Activated CD4-positive, alpha-beta memory T cell treated with anti-CD3 and anti-CD28 coated beads for 36 hours (primary cell): ENCODE results near the gene TTC31. TPM values are rescaled to one million over a fixed set of nuclear protein-coding genes. Genes with fewer than 3 reads are reported as not detected.

Experiments used
- CTCF ChIA-PET: fragments of 350-600 bp; sonication (Branson Sonifier 250); formaldehyde crosslinking; loops from one replicate; lab custom pipeline; 2021; ENCODE audit warnings: antibody characterized with exemption, inconsistent platforms; lab: Charles Lee
- POLR2A ChIA-PET: fragments of 350-600 bp; sonication (Branson Sonifier 250); formaldehyde crosslinking; loops from one replicate; lab custom pipeline; 2021; ENCODE audit warnings: antibody characterized with exemption; lab: Charles Lee
- DNase-seq: peaks from one replicate; pipeline ENCODE4 v3.0.0-alpha.2; 2020
- H3K27ac Mint-ChIP-seq: one replicate; pipeline ENCODE4 v1.8.0; 2021; ENCODE audit warnings: mixed read lengths
- H3K27me3 Mint-ChIP-seq: one replicate; pipeline ENCODE4 v1.8.0; 2021; ENCODE audit warnings: mixed read lengths
- H3K36me3 Mint-ChIP-seq: one replicate; pipeline ENCODE4 v1.8.0; 2021; ENCODE audit warnings: mixed read lengths
- H3K4me1 Mint-ChIP-seq: one replicate; pipeline ENCODE4 v1.8.0; 2021; ENCODE audit warnings: low read depth, mixed read lengths
- H3K4me3 Mint-ChIP-seq: one replicate; pipeline ENCODE4 v1.8.0; 2021; ENCODE audit warnings: mild to moderate bottlenecking, mixed read lengths
- H3K9me3 Mint-ChIP-seq: one replicate; pipeline ENCODE4 v1.8.0; 2021; ENCODE audit warnings: mixed read lengths
- intact Hi-C: fragments of 100-400 bp; cut with micrococcal nuclease; formaldehyde crosslinking; loops from one replicate; pipeline ENCODE4 v1.15.1; 2023
- total RNA-seq, 2 experiments: library from RNA; stranded (reverse); gene quantifications; one replicate each; pipeline ENCODE4 v1.2.3, GENCODE V29; 2021

TTC31 gene
- total RNA-seq, 2 experiments from 2014 or later = 27.3 to 29.1 TPM

GRCh38 chr2:74522516-74522915 is 39.6 kb downstream of the TTC31 start:
- ChIA-PET POLR2A (no interaction called here), CTCF (interaction anchor here (1.0 kb wide), 1 partner anchor 39 kb away, joined by 3 read pairs; the partner anchor contains the start of genes CCDC142 and TTC31)
- H3K36me3 Mint-ChIP-seq = peaks cover 15% of the 10 kb centered on the region
- H3K4me3 Mint-ChIP-seq = no peak overlapping the region
- no peak for DNase-seq
- no peaks in the 10 kb centered on the region for H3K9me3 Mint-ChIP-seq
- peaks cover 27% of the 10 kb centered on the region for H3K27me3 Mint-ChIP-seq
- no peak overlapping the region for H3K27ac Mint-ChIP-seq
- intact Hi-C loops = no loop called here
- H3K4me1 Mint-ChIP-seq = peaks cover 5% of the 10 kb centered on the region

- H3K9me3 Mint-ChIP-seq = no peaks in the 10 kb centered on the region
- H3K36me3 Mint-ChIP-seq = peaks cover 27% of the 10 kb centered on the region
- H3K27ac Mint-ChIP-seq = no peak overlapping the region
- POLR2A ChIA-PET = no interaction called here
- H3K4me3 Mint-ChIP-seq = no peak overlapping the region
- H3K27me3 Mint-ChIP-seq = peaks cover 14% of the 10 kb centered on the region
- H3K4me1 Mint-ChIP-seq = peaks cover 19% of the 10 kb centered on the region
- no peak for DNase-seq
- intact Hi-C loops = no loop called here
- CTCF ChIA-PET = no interaction called here
Observed at GRCh38 chr2:74524005-74524404, 41.1 kb downstream of the TTC31 start.

- Mint-ChIP-seq H3K9me3 (no peaks in the 10 kb centered on the region), H3K27ac (no peak overlapping the region), H3K27me3 (peaks cover 3% of the 10 kb centered on the region), H3K36me3 (peaks cover 28% of the 10 kb centered on the region), H3K4me1 (peaks cover 20% of the 10 kb centered on the region), H3K4me3 (no peak overlapping the region)
- ChIA-PET POLR2A (no interaction called here), CTCF (no interaction called here)
- intact Hi-C loops = no loop called here
- DNase-seq = no peak
Observed at GRCh38 chr2:74524955-74525716, 42.3 kb downstream of the TTC31 start.

GRCh38 chr2:74525717-74526648 is 43.1 kb downstream of the TTC31 start, which contains the start of gene DQX1:
DQX1 (minus strand) TSS chr2:74526231; CDS start chr2:74525729, 502 bp downstream.
- no peak for DNase-seq
- Mint-ChIP-seq H3K36me3 (peaks cover 34% of the 10 kb centered on the region), H3K9me3 (no peaks in the 10 kb centered on the region), H3K27ac (no peak within 1 kb of the TSS), H3K27me3 (no peaks in the 10 kb centered on the region), H3K4me1 (peaks cover 25% of the 10 kb centered on the region), H3K4me3 (no peak within 1 kb of the TSS)
- CTCF ChIA-PET = no interaction called here
- POLR2A ChIA-PET = interaction anchor here (1.1 to 1.4 kb wide), 3 partner anchors 22 to 67 kb away, joined by 3 to 4 read pairs (median 4); partner anchors contain the start of genes CCDC142, TTC31 and WBP1
- intact Hi-C loops = no loop called here

- Mint-ChIP-seq H3K9me3 (no peaks in the 10 kb centered on the region), H3K27ac (no peak overlapping the region), H3K4me3 (no peak overlapping the region), H3K27me3 (no peaks in the 10 kb centered on the region), H3K4me1 (peaks cover 32% of the 10 kb centered on the region), H3K36me3 (peaks cover 42% of the 10 kb centered on the region)
- no peak for DNase-seq
- ChIA-PET POLR2A (interaction anchor here (1.1 to 1.5 kb wide), 4 partner anchors 17 to 68 kb away, joined by 3 to 4 read pairs (median 4); partner anchors contain the start of genes CCDC142, TTC31 and WBP1), CTCF (no interaction called here)
- intact Hi-C loops = no loop called here
Observed at GRCh38 chr2:74526649-74527230, 43.9 kb downstream of the TTC31 start.

GRCh38 chr2:74527741-74528140 is 44.9 kb downstream of the TTC31 start:
- intact Hi-C loops = loop anchor here (2.0 kb wide), 1 partner anchor 55 kb away; the partner anchor contains the start of gene MRPL53
- H3K4me1 Mint-ChIP-seq = peaks cover 39% of the 10 kb centered on the region
- no peak overlapping the region for H3K27ac Mint-ChIP-seq
- peaks cover 52% of the 10 kb centered on the region for H3K36me3 Mint-ChIP-seq
- H3K27me3 Mint-ChIP-seq = no peaks in the 10 kb centered on the region
- ChIA-PET CTCF (interaction anchor here (5.1 to 5.3 kb wide), 2 partner anchors 45 to 60 kb away, joined by 55 to 66 read pairs; partner anchors contain the start of genes CCDC142 and TTC31), POLR2A (interaction anchor here (1.2 to 2.5 kb wide), 4 partner anchors 15 to 72 kb away, joined by 4 to 11 read pairs (median 4); partner anchors contain the start of genes INO80B and PCGF1)
- H3K4me3 Mint-ChIP-seq = peak overlapping the region; percentile 98
- DNase-seq = no peak
- no peaks in the 10 kb centered on the region for H3K9me3 Mint-ChIP-seq

- no peak for DNase-seq
- ChIA-PET CTCF (interaction anchor here (0.8 to 5.3 kb wide), 5 partner anchors 19 to 74 kb away, joined by 3 to 66 read pairs (median 8); partner anchors contain the start of genes CCDC142, INO80B and TTC31), POLR2A (interaction anchor here (0.6 to 4.4 kb wide), 12 partner anchors 8 to 125 kb away, joined by 3 to 31 read pairs (median 4); partner anchors contain the start of genes CCDC142, INO80B, PCGF1 and SEMA4F)
- Mint-ChIP-seq H3K9me3 (no peaks in the 10 kb centered on the region), H3K27me3 (no peaks in the 10 kb centered on the region), H3K36me3 (peaks cover 57% of the 10 kb centered on the region), H3K27ac (peak overlapping the region; percentile 91), H3K4me3 (peak overlapping the region; percentile 98), H3K4me1 (peaks cover 39% of the 10 kb centered on the region)
- intact Hi-C loops = loop anchor here (1.0 to 2.0 kb wide), 8 partner anchors 21 to 126 kb away; partner anchors contain the start of genes DOK1, MRPL53, PCGF1 and SEMA4F
Observed at GRCh38 chr2:74528600-74529356, 45.9 kb downstream of the TTC31 start.

GRCh38 chr2:74529357-74530238 is 46.7 kb downstream of the TTC31 start, which contains the start of the genes AUP1 and HTRA2:
AUP1 (minus strand) TSS chr2:74529706; CDS start chr2:74529629, 77 bp downstream.
HTRA2 (plus strand) TSS chr2:74529933; CDS start chr2:74530007, 74 bp downstream.
- peak within 1 kb of the TSS; percentile 91 for H3K27ac Mint-ChIP-seq
- CTCF ChIA-PET = interaction anchor here (0.8 to 5.3 kb wide), 6 partner anchors 20 to 75 kb away, joined by 3 to 66 read pairs (median 14); partner anchors contain the start of genes CCDC142, INO80B, TTC31 and WBP1
- peak; percentile 97 for DNase-seq
- H3K4me1 Mint-ChIP-seq = peaks cover 39% of the 10 kb centered on the region
- no peaks in the 10 kb centered on the region for H3K27me3 Mint-ChIP-seq
- intact Hi-C loops = loop anchor here (1.0 to 5.0 kb wide), 10 partner anchors 22 to 125 kb away; partner anchors contain the start of genes DOK1, LBX2, MRPL53 and PCGF1
- H3K36me3 Mint-ChIP-seq = peaks cover 58% of the 10 kb centered on the region
- no peaks in the 10 kb centered on the region for H3K9me3 Mint-ChIP-seq
- H3K4me3 Mint-ChIP-seq = peak within 1 kb of the TSS; percentile 98
- POLR2A ChIA-PET = interaction anchor here (0.6 to 4.4 kb wide), 12 partner anchors 9 to 124 kb away, joined by 3 to 31 read pairs (median 4); partner anchors contain the start of genes CCDC142, INO80B, MRPL53 and PCGF1
